IMR-90 (cell line): Measurements from ENCODE around the gene PLS1. TPM values are rescaled to one million over a fixed set of nuclear protein-coding genes. Genes with fewer than 3 reads are reported as not detected.

Experiments used
- ATAC-seq: fragments of 200-7000 bp; cut with Tn5 transposase; 2 replicates; pipeline ENCODE4 v1.9.1; 2020; ENCODE audit warnings: low read depth, mild to moderate bottlenecking, moderate library complexity
- BruUV-seq: library from RNA; stranded (reverse); fragments of 400-500 nt; replicated peaks from 2 replicates; lab custom pipeline; 2021; lab: Mats Ljungman, UMichigan
- CTCF ChIA-PET: fragments of 300-600 bp; formaldehyde crosslinking; extraction: SDS; loops from one replicate; lab custom pipeline; 2021; ENCODE audit warnings: antibody characterized with exemption; lab: Yijun Ruan, JAX
- POLR2A ChIA-PET: fragments of 300-600 bp; sonication (Branson Sonifier 250); formaldehyde crosslinking; loops from one replicate; lab custom pipeline; 2022; ENCODE audit warnings: antibody characterized with exemption; ENCODE audit not compliant: unreplicated experiment; lab: Charles Lee
- DNase-seq: peaks from one replicate; pipeline ENCODE4 v3.0.0; 2013
- H2AFZ ChIP-seq: replicated peaks from 2 replicates; pipeline ENCODE3; 2013; ENCODE audit warnings: low read length, mild to moderate bottlenecking; ENCODE audit not compliant: poor library complexity
- H2AK5ac ChIP-seq: 2 replicates; pipeline ENCODE4 v1.6.1; 2013; ENCODE audit warnings: low read depth, low read length, inconsistent platforms
- H2AK9ac ChIP-seq: replicated peaks from 2 replicates; pipeline ENCODE3; 2013; ENCODE audit warnings: mild to moderate bottlenecking, low read depth, low read length, moderate library complexity; ENCODE audit not compliant: poor library complexity
- H2BK120ac ChIP-seq: 2 replicates; pipeline ENCODE4 v1.6.1; 2013; ENCODE audit warnings: low read depth, low read length, inconsistent platforms
- H2BK15ac ChIP-seq: 3 replicates; pipeline ENCODE4 v1.6.1; 2013; ENCODE audit warnings: low read depth, low read length, inconsistent platforms
- H2BK20ac ChIP-seq: 2 replicates; pipeline ENCODE4 v1.6.1; 2013; ENCODE audit warnings: low read depth, mild to moderate bottlenecking, inconsistent platforms, low read length, moderate library complexity
- H2BK5ac ChIP-seq: 2 replicates; pipeline ENCODE4 v1.6.1; 2013; ENCODE audit warnings: mild to moderate bottlenecking, low read depth, low read length, inconsistent platforms; ENCODE audit not compliant: poor library complexity, severe bottlenecking
- H3K14ac ChIP-seq: replicated peaks from 2 replicates; pipeline ENCODE4 v1.6.1; 2013; ENCODE audit warnings: low read depth, low read length, inconsistent platforms
- H3K18ac ChIP-seq: 2 replicates; pipeline ENCODE4 v1.6.1; 2013; ENCODE audit warnings: low read depth, low read length, control low read depth
- H3K23ac ChIP-seq: 2 replicates; pipeline ENCODE4 v1.6.1; 2013; ENCODE audit warnings: low read depth, low read length, inconsistent platforms
- H3K27ac ChIP-seq: 2 replicates; pipeline ENCODE4 v1.5.1; 2013; ENCODE audit warnings: mild to moderate bottlenecking, control low read depth, low read length; ENCODE audit not compliant: insufficient read depth
- H3K27me3 ChIP-seq: 2 replicates; pipeline ENCODE4 v1.6.1; 2013; ENCODE audit warnings: low read length; ENCODE audit not compliant: control insufficient read depth, insufficient read depth
- H3K36me3 ChIP-seq: 2 replicates; pipeline ENCODE4 v1.6.1; 2013; ENCODE audit warnings: low read length, mixed read lengths; ENCODE audit not compliant: control insufficient read depth, insufficient read depth
- H3K4ac ChIP-seq: 2 replicates; pipeline ENCODE4 v1.6.1; 2013; ENCODE audit warnings: low read depth, low read length, inconsistent platforms
- H3K4me1 ChIP-seq: 2 replicates; pipeline ENCODE4 v1.6.1; 2013; ENCODE audit warnings: low read length, mixed read lengths; ENCODE audit not compliant: control insufficient read depth, insufficient read depth
- H3K4me2 ChIP-seq: 2 replicates; pipeline ENCODE4 v1.6.1; 2013; ENCODE audit warnings: low read depth, mild to moderate bottlenecking, control low read depth, low read length, moderate library complexity
- H3K4me3 ChIP-seq: 2 replicates; pipeline ENCODE4 v1.5.1; 2013; ENCODE audit warnings: low read depth, mild to moderate bottlenecking, control low read depth, low read length, moderate library complexity; ENCODE audit not compliant: insufficient read depth
- H3K56ac ChIP-seq: 2 replicates; pipeline ENCODE4 v1.6.1; 2013; ENCODE audit warnings: low read length, inconsistent platforms; ENCODE audit not compliant: insufficient read depth; ENCODE audit errors: extremely low read depth
- H3K79me1 ChIP-seq, 2 experiments: 2 replicates each; pipeline ENCODE4 v1.6.1; 2013; ENCODE audit warnings: low read length in 2 of 2, inconsistent platforms in 1 of 2, low read depth in 1 of 2
- H3K9ac ChIP-seq: 2 replicates; pipeline ENCODE4 v1.6.1; 2013; ENCODE audit warnings: low read depth, low read length, control low read depth
- H3K9me1 ChIP-seq: 2 replicates; pipeline ENCODE4 v1.6.1; 2013; ENCODE audit warnings: low read length, inconsistent platforms; ENCODE audit not compliant: insufficient read depth
- H3K9me3 ChIP-seq: 2 replicates; pipeline ENCODE4 v1.6.1; 2013; ENCODE audit warnings: low read length; ENCODE audit not compliant: control insufficient read depth, insufficient read depth
- H4K20me1 ChIP-seq: 2 replicates; pipeline ENCODE4 v1.6.1; 2013; ENCODE audit warnings: low read length, inconsistent platforms; ENCODE audit not compliant: insufficient read depth
- H4K5ac ChIP-seq: 2 replicates; pipeline ENCODE4 v1.6.1; 2013; ENCODE audit warnings: mild to moderate bottlenecking, low read depth, low read length, control low read depth
- H4K8ac ChIP-seq, 2 experiments: 2 replicates each; pipeline ENCODE4 v1.6.1; 2013; ENCODE audit warnings: low read depth in 2 of 2, low read length in 2 of 2, control low read depth in 1 of 2, inconsistent platforms in 1 of 2
- H4K91ac ChIP-seq: 2 replicates; pipeline ENCODE4 v1.6.1; 2013; ENCODE audit warnings: low read depth, low read length, inconsistent platforms; ENCODE audit not compliant: insufficient read depth
- BHLHE40 ChIP-seq: fragments of 150-350 bp; IDR thresholded peaks from 2 replicates; pipeline ENCODE4 v1.6.1; 2016; ENCODE audit warnings: mild to moderate bottlenecking, low read depth, low read length
- CEBPB ChIP-seq: IDR thresholded peaks from 2 replicates; pipeline ENCODE4 v1.6.1; 2012; ENCODE audit warnings: low read depth, low read length, improper control_type of control experiment
- CHD1 ChIP-seq: IDR thresholded peaks from 2 replicates; pipeline ENCODE4 v1.6.1; 2012; ENCODE audit warnings: low read depth, low read length, improper control_type of control experiment
- CTCF ChIP-seq: conservative IDR thresholded peaks from 2 replicates; pipeline ENCODE4 v1.5.1; 2012; ENCODE audit warnings: mild to moderate bottlenecking, low read depth, low read length, improper control_type of control experiment
- FOS ChIP-seq: fragments of 150-350 bp; IDR thresholded peaks from 2 replicates; pipeline ENCODE4 v1.6.1; 2016; ENCODE audit warnings: low read depth, low read length
- MAFK ChIP-seq: IDR thresholded peaks from 2 replicates; pipeline ENCODE4 v1.6.1; 2012; ENCODE audit warnings: low read depth, low read length, improper control_type of control experiment
- MAZ ChIP-seq: IDR thresholded peaks from 2 replicates; pipeline ENCODE4 v1.6.1; 2012; ENCODE audit warnings: low read depth, mild to moderate bottlenecking, low read length, improper control_type of control experiment, moderate library complexity, borderline replicate concordance
- MXI1 ChIP-seq: IDR thresholded peaks from 2 replicates; pipeline ENCODE4 v1.6.1; 2012; ENCODE audit warnings: low read depth, mild to moderate bottlenecking, low read length, moderate library complexity, borderline replicate concordance
- NFE2L2 ChIP-seq: fragments of 150-350 bp; IDR thresholded peaks from 2 replicates; pipeline ENCODE4 v1.6.1; 2016; ENCODE audit warnings: low read depth, mild to moderate bottlenecking, low read length
- POLR2A ChIP-seq: IDR thresholded peaks from 2 replicates; pipeline ENCODE4 v1.6.1; 2012; ENCODE audit warnings: mild to moderate bottlenecking, low read depth, low read length
- RAD21 ChIP-seq: IDR thresholded peaks from 2 replicates; pipeline ENCODE4 v1.6.1; 2012; ENCODE audit warnings: low read length, improper control_type of control experiment
- RCOR1 ChIP-seq: IDR thresholded peaks from 2 replicates; pipeline ENCODE4 v1.6.1; 2012; ENCODE audit warnings: mild to moderate bottlenecking, low read length, improper control_type of control experiment; ENCODE audit not compliant: insufficient replicate concordance
- RFX5 ChIP-seq: IDR thresholded peaks from 2 replicates; pipeline ENCODE4 v1.8.0; 2012; ENCODE audit warnings: low read depth, mild to moderate bottlenecking, low read length, moderate library complexity
- SMC3 ChIP-seq: fragments of 150-350 bp; IDR thresholded peaks from 2 replicates; pipeline ENCODE4 v1.6.1; 2016; ENCODE audit warnings: low read depth, mild to moderate bottlenecking, antibody characterized with exemption, low read length, moderate library complexity
- WGBS, 2 experiments: methylation state at CpG; one replicate each; pipeline versions ENCODE4 v1.1.5 to v1.1.7; 2013; ENCODE audit warnings: missing lambda C conversion rate in 2 of 2; ENCODE audit not compliant: insufficient read length in 1 of 2; ENCODE audit errors: extremely low coverage in 2 of 2; 5-methylcytosine and 5-hydroxymethylcytosine counted together
- dilution Hi-C: fragments of 300-500 bp; cut with HindIII; formaldehyde crosslinking; loops from one replicate; pipeline ENCODE4 v1.14.3; 2018; ENCODE audit warnings: low sequenced_read_pairs; ENCODE audit not compliant: unreplicated experiment
- in situ Hi-C: fragments of 300-500 bp; cut with MboI; formaldehyde crosslinking; loops from 3 replicates; pipeline ENCODE4 v1.14.3; 2019; ENCODE audit warnings: low sequenced_read_pairs, inconsistent platforms, mixed read lengths
- intact Hi-C: fragments of 100-400 bp; cut with micrococcal nuclease; formaldehyde crosslinking; loops from 2 replicates; pipeline ENCODE4 v1.10.0; 2022
- polyA plus RNA-seq, 3 experiments: library from polyadenylated mRNA; depleted of rRNA; stranded (reverse); fragments of >200 nt; gene quantifications; 2 replicates each; pipeline ENCODE4 v1.2.3, GENCODE V29; 2012; ENCODE audit warnings: low replicate concordance in 1 of 3
- total RNA-seq: library from RNA; depleted of rRNA; stranded (reverse); fragments of >200 nt; gene quantifications from 2 replicates; pipeline ENCODE4 v1.2.3, GENCODE V29; 2012
- TF ChIP-seq, protein P1 (sequence below): fragments of 150-350 bp; IDR thresholded peaks from 2 replicates; pipeline ENCODE4 v1.6.1; 2017; ENCODE audit warnings: mild to moderate bottlenecking, antibody characterized with exemption, low read length, low read depth
- TF ChIP-seq, protein P2 (sequence below): fragments of 150-350 bp; IDR thresholded peaks from 2 replicates; pipeline ENCODE4 v1.6.1; 2016; ENCODE audit warnings: low read depth, mild to moderate bottlenecking, low read length, moderate library complexity, borderline replicate concordance

Gene PLS1
- total and polyA plus RNA-seq, 2 of the 4 experiments (the other 2 are of a cell fraction) = 0.29 to 0.90 TPM

DNA sequence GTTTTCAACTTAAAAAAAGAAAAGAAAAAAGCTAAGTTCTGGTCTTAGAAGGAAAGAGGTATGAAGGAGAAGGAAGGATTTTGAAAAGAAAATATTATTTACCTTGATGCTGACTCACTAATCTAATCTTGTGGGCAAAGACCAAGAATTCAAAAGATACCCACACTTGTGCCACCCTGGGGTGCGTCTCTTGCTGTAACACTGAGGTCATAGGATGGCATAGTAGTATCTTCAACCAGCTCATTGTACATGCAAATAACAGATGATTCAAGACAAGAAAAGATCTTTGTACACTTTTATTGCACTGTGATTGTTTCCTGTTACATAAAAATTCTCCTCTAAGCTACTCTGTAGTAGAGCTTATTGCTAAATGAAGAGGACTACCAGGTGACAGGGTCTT is 17.3 kb downstream of the PLS1 start:
- H3K9me1 ChIP-seq = no peaks in the 10 kb centered on the region
- no peak overlapping the region for H4K8ac ChIP-seq
- H3K4me3 ChIP-seq = no peak overlapping the region
- H2AK5ac ChIP-seq = no peak overlapping the region
- no peak overlapping the region for H2BK120ac ChIP-seq
- H2BK20ac ChIP-seq = no peak overlapping the region
- no peaks in the 10 kb centered on the region for H3K36me3 ChIP-seq
- no peak overlapping the region for H3K18ac ChIP-seq
- dilution Hi-C loops = no loop called here
- intact Hi-C loops = no loop called here
- no peak for ATAC-seq
- no CpG with 5 or more reads among the region's 1 CpG for WGBS, 2 experiments
- H3K4me1 ChIP-seq = no peaks in the 10 kb centered on the region
- H3K9ac ChIP-seq = no peak overlapping the region
- in situ Hi-C loops = no loop called here
- H2BK15ac ChIP-seq = no peak overlapping the region
- no peaks in the 10 kb centered on the region for H3K79me1 ChIP-seq
- no peak overlapping the region for H3K4me2 ChIP-seq
- H4K91ac ChIP-seq = no peak overlapping the region
- H3K27ac ChIP-seq = no peak overlapping the region
- no peak for TF ChIP-seq NFE2L2
- TF ChIP-seq MXI1 = no peak
- no peak for TF ChIP-seq MAZ
- TF ChIP-seq RFX5 = no peak
- TF ChIP-seq SMC3 = no peak
- TF ChIP-seq FOS = no peak
- no peak for TF ChIP-seq CTCF
- no peak for TF ChIP-seq CEBPB
- TF ChIP-seq POLR2A = no peak
- no peak for TF ChIP-seq RCOR1
- no peak for TF ChIP-seq RAD21
- TF ChIP-seq, protein P1, sequence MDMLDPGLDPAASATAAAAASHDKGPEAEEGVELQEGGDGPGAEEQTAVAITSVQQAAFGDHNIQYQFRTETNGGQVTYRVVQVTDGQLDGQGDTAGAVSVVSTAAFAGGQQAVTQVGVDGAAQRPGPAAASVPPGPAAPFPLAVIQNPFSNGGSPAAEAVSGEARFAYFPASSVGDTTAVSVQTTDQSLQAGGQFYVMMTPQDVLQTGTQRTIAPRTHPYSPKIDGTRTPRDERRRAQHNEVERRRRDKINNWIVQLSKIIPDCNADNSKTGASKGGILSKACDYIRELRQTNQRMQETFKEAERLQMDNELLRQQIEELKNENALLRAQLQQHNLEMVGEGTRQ = no peak
- TF ChIP-seq BHLHE40 = no peak
- no peak for TF ChIP-seq CHD1
- TF ChIP-seq, protein P2, sequence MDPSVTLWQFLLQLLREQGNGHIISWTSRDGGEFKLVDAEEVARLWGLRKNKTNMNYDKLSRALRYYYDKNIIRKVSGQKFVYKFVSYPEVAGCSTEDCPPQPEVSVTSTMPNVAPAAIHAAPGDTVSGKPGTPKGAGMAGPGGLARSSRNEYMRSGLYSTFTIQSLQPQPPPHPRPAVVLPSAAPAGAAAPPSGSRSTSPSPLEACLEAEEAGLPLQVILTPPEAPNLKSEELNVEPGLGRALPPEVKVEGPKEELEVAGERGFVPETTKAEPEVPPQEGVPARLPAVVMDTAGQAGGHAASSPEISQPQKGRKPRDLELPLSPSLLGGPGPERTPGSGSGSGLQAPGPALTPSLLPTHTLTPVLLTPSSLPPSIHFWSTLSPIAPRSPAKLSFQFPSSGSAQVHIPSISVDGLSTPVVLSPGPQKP = no peak
- no peak for TF ChIP-seq MAFK
- H2AK9ac ChIP-seq = no peak overlapping the region
- H2BK5ac ChIP-seq = no peak overlapping the region
- H3K14ac ChIP-seq = no peak overlapping the region
- H3K23ac ChIP-seq = no peak overlapping the region
- H3K9me3 ChIP-seq = no peaks in the 10 kb centered on the region
- ChIA-PET POLR2A (interaction anchor here (0.6 kb wide), 1 partner anchor 489 kb away, joined by 3 read pairs; no protein-coding TSS in a partner anchor), CTCF (no interaction called here)
- H2AFZ ChIP-seq = no peak overlapping the region
- no peak for DNase-seq
- BruUV-seq = no TSS peak
- H3K56ac ChIP-seq = no peak overlapping the region
- H3K4ac ChIP-seq = no peak overlapping the region
- H4K20me1 ChIP-seq = no peaks in the 10 kb centered on the region
- H3K27me3 ChIP-seq = no peaks in the 10 kb centered on the region; the same call in 1 of the 2 replicates
- no peak overlapping the region for H4K5ac ChIP-seq
